GM21381 (cell line): Measurements from ENCODE around the gene TGIF2.
A peak's percentile ranks its signal among the peaks of the same experiment; 100 is the strongest.

Source experiments
- ATAC-seq: cut with Tn5 transposase; IDR thresholded peaks from one replicate; pipeline ENCODE4 v1.9.1; 2021; ENCODE audit warnings: mild to moderate bottlenecking, moderate library complexity; ENCODE audit not compliant: unreplicated experiment

Gene TGIF2

DNA sequence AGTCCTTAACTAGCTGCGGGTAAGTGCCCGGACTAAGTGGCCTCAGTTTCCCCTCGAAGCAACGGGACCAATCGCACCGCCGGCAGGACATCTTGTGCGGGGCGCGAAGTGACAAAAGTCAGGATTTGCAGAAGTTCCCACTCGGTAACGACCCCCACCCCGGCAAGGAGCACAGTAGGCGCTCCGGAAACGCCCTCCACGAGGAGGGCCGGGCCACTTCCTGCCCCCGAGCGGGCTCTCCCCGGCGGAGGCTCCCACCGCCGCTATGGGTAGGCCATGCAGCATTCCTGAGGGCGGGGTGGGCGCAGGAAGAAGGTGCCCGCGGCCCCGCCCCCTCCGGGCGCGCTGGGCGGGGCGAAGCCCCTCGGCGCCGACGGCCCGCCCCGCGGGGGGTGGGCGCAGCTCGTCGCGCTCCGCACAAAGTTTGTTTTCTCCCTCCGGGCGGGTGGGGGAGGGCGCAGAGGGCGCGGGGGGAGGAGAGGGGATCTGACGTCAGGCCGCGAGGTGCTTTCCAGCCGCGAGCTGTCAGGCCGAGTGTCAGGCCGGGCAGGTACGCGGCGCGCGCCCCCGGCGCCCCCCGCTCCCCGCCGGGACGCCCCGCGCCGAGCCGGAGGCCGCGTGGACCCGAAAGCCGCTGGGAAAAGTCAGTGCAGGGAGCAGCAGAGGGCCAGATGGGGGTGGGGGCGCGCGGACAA lies at the start of gene TGIF2:
Gene TGIF2, plus strand, starts transcription at position 495 of the 695 bp plus-strand sequence. CDS start 5,178 bp downstream, outside the sequence.
- ATAC-seq = peak; percentile 72

DNA sequence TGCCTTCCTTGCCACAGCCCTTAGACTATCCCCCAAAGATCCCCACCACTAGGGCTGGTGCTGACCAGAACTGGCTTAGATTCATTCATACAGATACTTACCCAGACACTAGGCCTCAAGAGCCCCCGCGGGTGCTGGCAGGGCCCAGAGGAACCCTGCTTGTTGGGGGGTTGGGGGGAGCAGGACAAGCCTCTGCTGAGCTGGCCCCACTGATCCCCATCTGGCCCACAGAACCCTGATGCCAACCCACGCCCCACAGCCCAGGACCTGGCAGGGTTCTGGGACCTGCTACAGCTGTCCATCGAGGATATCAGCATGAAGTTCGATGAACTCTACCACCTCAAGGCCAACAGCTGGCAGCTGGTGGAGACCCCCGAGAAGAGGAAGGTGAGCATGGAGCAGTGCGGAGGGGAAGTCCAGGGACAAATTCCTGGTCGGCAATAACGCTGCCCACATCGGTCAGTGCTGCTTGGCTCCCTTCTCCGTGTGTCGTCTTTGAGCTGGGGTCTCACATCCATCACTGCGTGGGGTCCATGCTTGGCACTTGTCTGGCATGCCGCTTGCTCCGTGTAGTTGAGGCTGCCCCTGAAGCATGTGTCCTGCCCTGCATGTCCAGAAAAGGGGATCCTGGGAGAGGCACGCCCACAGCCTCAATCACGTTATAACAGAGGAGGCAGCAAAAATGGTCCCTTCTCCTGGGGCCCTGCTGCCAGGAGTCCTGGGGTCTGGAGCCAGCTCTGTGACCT lies 47.6 kb upstream of the TGIF2 start:
- ATAC-seq = no peak

GRCh38 chr20:36526521-36527011 lies 46.8 kb upstream of the TGIF2 start:
- no peak for ATAC-seq

- no peak for ATAC-seq
Observed at GRCh38 chr20:36527331-36528125, 45.9 kb upstream of the TGIF2 start.

GRCh38 chr20:36528176-36528874 lies 45.1 kb upstream of the TGIF2 start:
- no peak for ATAC-seq

DNA sequence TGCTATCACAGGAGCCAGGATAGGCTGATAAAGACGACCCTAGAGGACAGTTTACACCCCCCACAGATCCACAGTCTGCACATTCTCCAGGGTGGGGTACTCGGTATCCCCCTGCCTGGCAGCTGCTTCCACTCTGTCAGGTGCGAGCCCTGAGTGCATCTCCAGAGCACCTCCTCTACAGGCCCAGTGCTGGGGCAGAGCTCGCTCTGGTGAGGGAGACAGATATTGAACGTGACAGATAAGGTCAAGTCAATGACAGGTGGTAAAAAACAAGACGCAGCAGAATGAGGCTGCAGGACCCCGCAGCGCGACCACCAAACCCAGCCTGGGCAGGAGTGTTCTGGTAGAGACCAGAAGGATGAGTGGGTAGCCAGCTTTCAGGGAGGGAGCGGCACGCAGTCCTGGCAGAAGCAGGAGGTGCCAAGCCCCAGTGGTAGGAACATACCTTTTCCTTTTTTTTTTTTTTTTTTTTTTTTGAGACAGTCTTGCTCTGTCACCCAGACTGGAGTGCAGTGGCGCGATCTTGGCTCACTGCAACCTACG lies 44.5 kb upstream of the TGIF2 start:
- ATAC-seq = no peak

GRCh38 chr20:36532388-36532787 lies 41.0 kb upstream of the TGIF2 start:
- ATAC-seq = no peak

DNA sequence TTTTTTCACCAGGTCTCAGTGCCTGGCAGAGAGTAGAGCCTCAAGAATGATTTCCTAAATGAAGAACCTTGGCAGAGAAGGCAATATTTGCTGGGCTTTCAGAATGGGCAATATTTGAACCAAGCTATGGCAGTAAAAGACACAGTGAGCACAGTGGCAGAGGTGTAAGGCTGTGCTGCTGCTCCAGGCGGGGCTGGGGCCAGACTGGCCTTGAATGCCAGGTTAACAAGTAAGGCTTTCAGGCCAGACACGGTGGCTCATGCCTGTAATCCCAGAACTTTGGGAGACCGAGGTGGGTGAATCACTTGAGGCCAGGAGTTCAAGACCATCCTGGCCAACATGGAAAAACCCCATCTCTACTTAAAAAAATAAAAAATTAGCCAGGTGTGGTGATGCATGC lies 40.6 kb upstream of the TGIF2 start:
- ATAC-seq = no peak

- no peak for ATAC-seq
Observed at GRCh38 chr20:36538026-36538722, 35.2 kb upstream of the TGIF2 start.

DNA sequence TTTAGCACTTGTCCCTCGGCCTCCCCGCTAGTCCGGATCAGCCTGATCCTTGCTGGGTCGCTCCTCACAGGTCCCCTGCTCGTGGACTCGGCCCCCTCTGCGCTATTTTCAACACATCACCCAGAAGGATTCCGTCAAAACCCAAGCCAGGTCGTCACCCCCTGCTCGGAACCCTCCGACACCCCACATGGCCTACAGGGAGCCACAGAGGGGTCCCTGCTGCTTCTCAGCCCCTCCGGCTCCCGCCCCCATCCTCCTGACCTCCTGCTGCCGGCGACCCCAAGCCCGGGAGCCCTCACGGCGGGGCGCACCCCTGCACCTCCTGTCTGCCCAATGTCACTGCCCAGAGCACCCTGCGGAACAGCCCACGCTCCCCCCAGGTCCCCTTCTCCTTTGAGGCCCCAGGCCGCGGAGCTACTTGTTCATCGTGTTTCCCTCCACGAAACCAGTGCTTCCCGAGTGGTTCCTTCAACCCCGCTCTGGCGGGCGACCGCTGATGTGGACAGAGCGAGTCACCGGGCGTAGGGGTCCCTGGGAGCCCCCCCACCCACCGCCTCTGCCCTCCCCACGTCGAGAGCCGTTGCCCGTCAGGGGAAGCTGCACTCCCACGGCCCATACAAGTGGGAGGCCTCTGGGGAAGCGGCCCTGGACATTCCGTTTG lies 32.7 kb upstream of the TGIF2 start:
- no peak for ATAC-seq

DNA sequence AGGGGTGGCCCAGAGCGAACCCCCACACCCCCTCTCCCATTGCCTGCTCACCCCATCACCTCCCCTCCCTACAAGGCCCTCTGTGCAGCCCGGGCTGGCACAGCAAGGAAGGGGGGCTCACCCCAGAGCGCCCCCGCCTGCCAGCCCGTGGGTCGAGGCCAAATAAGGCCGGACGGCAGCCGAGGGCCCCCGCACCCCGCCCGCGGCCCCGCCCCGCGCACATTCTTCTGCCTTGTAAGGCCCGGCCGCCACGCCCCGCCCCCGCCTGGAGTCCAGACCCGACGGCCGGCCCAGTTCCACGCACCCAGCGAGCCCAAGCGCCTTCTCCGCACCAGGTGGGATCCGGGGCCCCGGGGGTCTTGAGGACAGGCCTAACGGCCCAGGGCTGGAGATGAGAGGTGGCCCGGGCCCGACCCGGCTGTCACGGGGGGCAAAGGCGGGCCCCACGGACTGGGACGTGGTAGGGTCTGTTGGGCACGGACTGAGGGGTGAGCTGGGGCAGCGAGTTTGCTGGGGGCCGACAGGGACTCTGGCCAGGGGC lies 32.1 kb upstream of the TGIF2 start, which contains the start of gene MYL9:
Gene MYL9, plus strand, starts transcription at position 293 of the 541 bp plus-strand sequence. CDS start 3,366 bp downstream, outside the sequence.
- ATAC-seq = no peak

DNA sequence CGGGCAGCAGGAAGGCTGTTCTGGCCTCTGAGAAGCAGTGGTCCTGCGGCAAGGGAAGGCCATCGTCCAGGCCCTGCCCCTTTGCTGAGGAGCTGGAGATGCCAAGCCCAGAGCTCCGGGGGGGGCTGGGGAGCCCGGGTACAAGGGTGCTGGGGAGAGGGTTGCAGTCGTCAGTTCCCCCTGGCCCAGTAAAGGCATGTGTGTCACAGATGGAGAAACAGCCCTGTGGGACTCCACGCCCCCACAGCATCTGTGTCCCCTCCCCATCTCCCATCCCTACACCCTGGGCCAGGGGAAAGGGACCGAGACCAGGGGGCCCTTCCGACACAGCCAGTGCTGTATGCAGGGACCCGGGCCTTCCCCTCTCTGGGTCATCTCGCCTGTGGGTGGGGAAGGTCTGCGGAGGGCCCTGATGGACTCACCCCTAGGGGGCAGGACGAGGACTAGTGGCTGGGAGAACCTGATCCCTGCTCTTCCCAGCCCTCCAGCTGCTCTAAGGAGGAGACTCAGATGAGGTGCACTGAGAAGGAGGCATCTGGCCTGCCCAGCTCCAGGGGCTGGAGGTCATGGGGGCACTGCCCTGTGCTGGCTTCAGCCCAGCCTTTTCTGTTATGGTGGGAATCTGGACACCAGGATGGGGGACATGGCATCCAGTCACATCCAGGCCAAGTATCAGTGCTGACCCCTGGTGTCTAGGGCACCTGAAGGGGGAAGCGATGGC lies 31.5 kb upstream of the TGIF2 start:
- no peak for ATAC-seq

GRCh38 chr20:36542516-36543183 lies 30.7 kb upstream of the TGIF2 start:
- ATAC-seq = no peak

- no peak for ATAC-seq
Observed at GRCh38 chr20:36543184-36544133, 29.9 kb upstream of the TGIF2 start.

GRCh38 chr20:36544134-36545018 lies 29.0 kb upstream of the TGIF2 start:
- no peak for ATAC-seq
